NCI-H345 treated with DMSO at 0.1 percent for 48 hours (cell line): ENCODE data around the gene PRKAR1B.

ENCODE experiments used
- DNase-seq: peaks from one replicate; lab custom pipeline; 2025; ENCODE audit not compliant: unreplicated experiment; lab: John Stamatoyannopoulos, UW

The PRKAR1B gene

DNA sequence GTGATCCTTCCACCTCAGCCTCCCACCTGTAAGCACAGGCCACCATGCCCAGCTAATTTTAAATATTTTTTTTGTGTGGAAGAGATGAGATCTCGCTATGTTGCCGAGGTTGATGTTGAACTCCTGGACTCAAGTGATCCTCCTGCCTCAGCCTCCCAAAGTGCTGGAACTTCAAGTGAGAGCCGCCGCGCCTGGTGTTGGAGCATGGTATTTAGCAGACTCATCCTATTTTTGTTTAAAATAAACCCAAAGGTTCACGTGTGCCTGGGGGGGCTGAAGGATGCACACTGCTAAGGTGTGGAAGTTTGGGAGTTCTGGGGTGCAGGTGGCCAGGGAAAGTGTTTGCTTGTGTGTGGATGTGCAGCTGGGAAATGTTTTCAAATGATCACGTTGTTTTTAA, 225.6 kb downstream of the PRKAR1B start:
- no peak for DNase-seq

DNA sequence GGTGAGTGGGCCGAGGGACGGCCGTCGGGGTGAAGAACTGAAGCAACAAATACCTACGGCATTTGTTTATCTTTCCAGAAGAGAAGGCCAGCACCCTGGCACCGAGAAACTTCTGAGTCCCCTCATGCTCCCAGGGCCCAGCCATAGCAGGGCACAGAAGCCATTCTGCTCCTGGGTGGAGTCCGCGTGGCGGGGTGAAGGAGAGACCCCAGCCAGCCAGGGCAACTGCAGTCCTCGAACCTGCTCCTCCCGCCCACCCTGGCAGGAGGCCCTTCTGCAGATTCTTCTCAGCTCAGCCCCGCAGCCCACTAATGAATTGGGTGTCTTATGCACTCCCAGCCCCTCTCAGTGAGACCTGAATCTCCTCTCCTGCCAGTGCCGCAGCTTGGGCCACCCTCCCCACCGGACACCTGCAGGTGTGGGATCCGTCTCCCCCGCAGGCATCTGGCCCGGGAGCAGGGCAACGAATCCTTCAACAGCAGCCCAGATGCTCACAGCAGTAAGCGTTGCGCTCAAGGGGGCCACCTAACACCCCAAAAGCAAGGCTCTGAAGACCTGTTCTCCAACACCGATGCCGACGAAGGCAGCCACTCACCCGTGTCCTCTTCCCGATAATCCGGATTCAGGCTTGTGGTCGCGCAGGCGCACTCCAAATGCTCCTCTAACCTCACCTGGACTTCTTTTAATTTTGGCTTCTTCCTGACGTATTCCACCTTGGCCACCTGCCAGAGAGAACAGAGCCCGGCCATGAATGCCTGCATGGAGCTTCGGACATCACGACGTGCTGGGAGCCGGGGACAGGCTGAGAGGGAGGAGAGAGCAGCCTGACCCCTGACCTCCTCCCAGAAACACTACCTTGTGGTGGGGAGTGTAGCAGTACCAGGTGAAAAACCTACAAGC, 226.3 kb downstream of the PRKAR1B start:
- DNase-seq: no peak

DNA sequence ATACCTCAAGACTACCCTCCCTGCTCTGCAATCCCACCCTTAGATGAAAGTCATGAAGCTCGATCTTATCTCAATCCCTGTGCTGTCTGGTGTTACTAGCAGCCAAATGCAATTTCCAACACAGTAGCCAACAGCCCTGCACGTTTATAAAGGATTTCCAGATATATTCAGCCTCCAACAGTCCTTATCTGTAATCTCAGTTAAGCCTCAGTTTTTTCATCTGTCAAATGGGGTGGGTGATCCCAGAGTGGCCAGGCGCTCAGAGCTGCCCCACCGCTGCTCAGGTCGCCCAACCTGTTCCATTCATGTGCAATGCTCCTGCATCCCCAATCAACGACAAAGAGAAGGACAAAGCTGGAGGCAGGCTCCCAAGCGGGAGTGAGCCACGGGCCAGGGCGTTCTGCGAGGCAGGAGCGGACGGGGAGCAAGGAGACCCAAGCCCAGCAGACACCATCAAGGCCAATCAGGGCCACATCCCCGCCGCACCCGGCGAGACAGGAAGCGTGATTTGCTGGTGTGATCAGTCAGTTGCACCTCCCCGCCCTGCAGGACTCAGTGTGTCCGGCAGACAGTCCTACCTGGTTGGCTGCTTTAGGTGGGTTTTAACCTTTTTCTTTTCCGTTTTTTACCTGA, 227.1 kb downstream of the PRKAR1B start:
- DNase-seq: no peak
